HEK293T (cell line): ENCODE results near the gene MEGF6.

ENCODE experiments used
- ARNT ChIP-seq: fragments of 450-650 bp; IDR thresholded peaks from 2 replicates; pipeline ENCODE4 v1.6.1; 2017; ENCODE audit warnings: mild to moderate bottlenecking
- BHLHE40 ChIP-seq: fragments of 450-650 bp; IDR thresholded peaks from 2 replicates; pipeline ENCODE4 v1.6.1; 2016; ENCODE audit warnings: mild to moderate bottlenecking, moderate library complexity, borderline replicate concordance
- CTBP1 ChIP-seq: fragments of 450-650 bp; IDR thresholded peaks from 2 replicates; pipeline ENCODE4 v1.6.1; 2016; ENCODE audit warnings: borderline replicate concordance
- ELF4 ChIP-seq: fragments of 450-650 bp; IDR thresholded peaks from 2 replicates; pipeline ENCODE4 v1.6.1; 2017; ENCODE audit warnings: antibody characterized with exemption
- FOXA1 ChIP-seq: fragments of 450-650 bp; IDR thresholded peaks from 2 replicates; pipeline ENCODE4 v1.6.1; 2016; ENCODE audit warnings: mild to moderate bottlenecking
- HDGF ChIP-seq: fragments of 450-650 bp; IDR thresholded peaks from 2 replicates; pipeline ENCODE4 v1.6.1; 2017; ENCODE audit warnings: antibody characterized with exemption, borderline replicate concordance
- LEF1 ChIP-seq: fragments of 450-650 bp; IDR thresholded peaks from 2 replicates; pipeline ENCODE4 v1.6.1; 2017; ENCODE audit warnings: mild to moderate bottlenecking, borderline replicate concordance
- SP1 ChIP-seq: fragments of 450-650 bp; IDR thresholded peaks from 2 replicates; pipeline ENCODE4 v1.6.1; 2017
- TARDBP ChIP-seq: fragments of 450-650 bp; IDR thresholded peaks from 2 replicates; pipeline ENCODE4 v1.6.1; 2016

GRCh38 chr1:3580231-3580630 is 31.1 kb downstream of the MEGF6 start:
- TF ChIP-seq CTBP1, result no peak
- TF ChIP-seq ELF4, result no peak
- no peak for TF ChIP-seq TARDBP
- TF ChIP-seq ARNT, result no peak
- TF ChIP-seq SP1, result no peak
- TF ChIP-seq BHLHE40, result no peak
- TF ChIP-seq LEF1, result no peak
- TF ChIP-seq HDGF, result no peak
- TF ChIP-seq FOXA1, result no peak
